Medulla oblongata (tissue), 1 donor: ENCODE data around the gene SUMO3.

Experiments used
- DNase-seq: peaks from one replicate; pipeline ENCODE4 v3.0.0-alpha.2; 2015; ENCODE audit errors: extremely low spot score

SUMO3 gene

GRCh38 chr21:44761011-44761729 is 56.7 kb downstream of the SUMO3 start:
- no peak for DNase-seq

- no peak for DNase-seq
Observed at GRCh38 chr21:44760376-44760775, 57.5 kb downstream of the SUMO3 start.

- no peak for DNase-seq
Observed at GRCh38 chr21:44759628-44760285, 58.1 kb downstream of the SUMO3 start.

- no peak for DNase-seq
Observed at GRCh38 chr21:44758781-44759627, 58.9 kb downstream of the SUMO3 start.

- no peak for DNase-seq
Observed at GRCh38 chr21:44758141-44758561, 59.7 kb downstream of the SUMO3 start.

GRCh38 chr21:44757731-44758130 is 60.1 kb downstream of the SUMO3 start:
- DNase-seq = no peak

- no peak for DNase-seq
Observed at GRCh38 chr21:44756423-44757185, 61.3 kb downstream of the SUMO3 start.
